ENCODE results near the gene FREY1. TPM values are rescaled to one million over a fixed set of nuclear protein-coding genes. Genes with fewer than 3 reads are reported as not detected.

The FREY1 gene
- 0.65 and 1.7 TPM in 2 replicates for total RNA-seq

GRCh38 chr11:45906965-45907611 is at the start of gene FREY1:
TSS of gene FREY1 (minus strand) at chr11:45907271. CDS start at chr11:45907245, 26 bp downstream.

GRCh38 chr11:45922425-45923082 is 15.5 kb upstream of the FREY1 start, which contains the start of gene LARGE2:
TSS of gene LARGE2 (plus strand) at chr11:45922656. CDS start at chr11:45922883, 227 bp downstream.

GRCh38 chr11:45917623-45918330 is 10.7 kb upstream of the FREY1 start, which contains the start of gene PEX16:
TSS of gene PEX16 (minus strand) at chr11:45917877. CDS start at chr11:45917811, 66 bp downstream.

GRCh38 chr11:45885274-45885920 is 21.7 kb downstream of the FREY1 start, which contains the start of gene MAPK8IP1:
TSS of gene MAPK8IP1 (plus strand) at chr11:45885651. CDS start at chr11:45885821, 170 bp downstream.

Other genes starting within 250 kb of the FREY1 start
- gene CHST1, start 241.6 kb downstream of the FREY1 start, total RNA-seq, result 15.2 and 64.6 TPM in 2 replicates
- 5.6 and 8.4 TPM in 2 replicates for gene SLC35C1, start 102.1 kb downstream of the FREY1 start, total RNA-seq
- 4.5 and 6.7 TPM in 2 replicates for gene CRY2, start 59.8 kb downstream of the FREY1 start, total RNA-seq
- 4.1 and 5.2 TPM in 2 replicates for gene MAPK8IP1, start 21.6 kb downstream of the FREY1 start, total RNA-seq
- gene PEX16, start 10.6 kb upstream of the FREY1 start, total RNA-seq, result 38.3 and 43.2 TPM in 2 replicates
- under 0.01 TPM in 1 of 2 replicates, not detected in the other for gene LARGE2, start 15.4 kb upstream of the FREY1 start, total RNA-seq
- gene PHF21A, start 214.2 kb upstream of the FREY1 start, total RNA-seq, result 4.2 and 7.4 TPM in 2 replicates